Parathyroid adenoma (tissue), 2 donors: Measurements from ENCODE around the gene TPX2.

Source experiments
- H2AFZ ChIP-seq: fragments of 300-600 bp; sonication (generic); one replicate; pipeline ENCODE4 v1.7.0; 2017; ENCODE audit warnings: antibody characterized with exemption, mild to moderate bottlenecking
- H3K27ac ChIP-seq: fragments of 300-600 bp; sonication (generic); one replicate; pipeline ENCODE4 v1.7.0; 2017
- H3K27me3 ChIP-seq: fragments of 300-600 bp; sonication (generic); one replicate; pipeline ENCODE4 v1.7.0; 2017; ENCODE audit warnings: low read length; ENCODE audit not compliant: control insufficient read depth, insufficient read depth
- H3K36me3 ChIP-seq: fragments of 300-600 bp; sonication (generic); one replicate; pipeline ENCODE4 v1.7.0; 2017; ENCODE audit warnings: low read length; ENCODE audit not compliant: control insufficient read depth, insufficient read depth
- H3K4me1 ChIP-seq: fragments of 300-600 bp; sonication (generic); one replicate; pipeline ENCODE4 v1.7.0; 2017; ENCODE audit warnings: control low read depth
- H3K4me2 ChIP-seq: fragments of 300-600 bp; sonication (generic); one replicate; pipeline ENCODE4 v1.7.0; 2017; ENCODE audit warnings: low read length
- H3K4me3 ChIP-seq: fragments of 300-600 bp; sonication (generic); one replicate; pipeline ENCODE4 v1.7.0; 2017; ENCODE audit warnings: low read depth, low read length
- H3K79me2 ChIP-seq: fragments of 300-600 bp; sonication (generic); one replicate; pipeline ENCODE4 v1.7.0; 2017; ENCODE audit warnings: control low read depth
- H3K9ac ChIP-seq: fragments of 300-600 bp; sonication (generic); one replicate; pipeline ENCODE4 v1.7.0; 2017; ENCODE audit warnings: mild to moderate bottlenecking
- H3K9me3 ChIP-seq: fragments of 300-600 bp; sonication (generic); one replicate; pipeline ENCODE4 v1.7.0; 2017; ENCODE audit warnings: low read length; ENCODE audit not compliant: control insufficient read depth
- TF ChIP-seq, protein P1 (sequence below): fragments of 300-600 bp; sonication (generic); IDR thresholded peaks from one replicate; pipeline ENCODE4 v1.7.0; 2017; ENCODE audit warnings: antibody characterized with exemption, mild to moderate bottlenecking
- donor health status: primary hyperparathyroidism.

Gene TPX2

GRCh38 chr20:31698803-31699718 lies 40.0 kb upstream of the TPX2 start:
- Histone ChIP-seq H3K4me1 (peaks cover 21% of the 10 kb centered on the region), H2AFZ (no peak overlapping the region), H3K36me3 (no peaks in the 10 kb centered on the region), H3K4me3 (peak overlapping the region; percentile 4), H3K4me2 (peak overlapping the region; percentile 4), H3K27me3 (no peaks in the 10 kb centered on the region), H3K9ac (no peak overlapping the region), H3K79me2 (peaks cover 61% of the 10 kb centered on the region), H3K9me3 (no peaks in the 10 kb centered on the region), H3K27ac (peak overlapping the region; percentile 55)
- TF ChIP-seq, protein P1, sequence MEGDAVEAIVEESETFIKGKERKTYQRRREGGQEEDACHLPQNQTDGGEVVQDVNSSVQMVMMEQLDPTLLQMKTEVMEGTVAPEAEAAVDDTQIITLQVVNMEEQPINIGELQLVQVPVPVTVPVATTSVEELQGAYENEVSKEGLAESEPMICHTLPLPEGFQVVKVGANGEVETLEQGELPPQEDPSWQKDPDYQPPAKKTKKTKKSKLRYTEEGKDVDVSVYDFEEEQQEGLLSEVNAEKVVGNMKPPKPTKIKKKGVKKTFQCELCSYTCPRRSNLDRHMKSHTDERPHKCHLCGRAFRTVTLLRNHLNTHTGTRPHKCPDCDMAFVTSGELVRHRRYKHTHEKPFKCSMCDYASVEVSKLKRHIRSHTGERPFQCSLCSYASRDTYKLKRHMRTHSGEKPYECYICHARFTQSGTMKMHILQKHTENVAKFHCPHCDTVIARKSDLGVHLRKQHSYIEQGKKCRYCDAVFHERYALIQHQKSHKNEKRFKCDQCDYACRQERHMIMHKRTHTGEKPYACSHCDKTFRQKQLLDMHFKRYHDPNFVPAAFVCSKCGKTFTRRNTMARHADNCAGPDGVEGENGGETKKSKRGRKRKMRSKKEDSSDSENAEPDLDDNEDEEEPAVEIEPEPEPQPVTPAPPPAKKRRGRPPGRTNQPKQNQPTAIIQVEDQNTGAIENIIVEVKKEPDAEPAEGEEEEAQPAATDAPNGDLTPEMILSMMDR, result no peak

- no peak overlapping the region for H3K9ac ChIP-seq
- peak overlapping the region; percentile 55 for H3K27ac ChIP-seq
- H3K36me3 ChIP-seq, result no peaks in the 10 kb centered on the region
- no peak overlapping the region for H2AFZ ChIP-seq
- no peaks in the 10 kb centered on the region for H3K27me3 ChIP-seq
- H3K4me3 ChIP-seq, result no peak overlapping the region
- TF ChIP-seq, protein P1, result no peak
- peak overlapping the region; percentile 4 for H3K4me2 ChIP-seq
- no peaks in the 10 kb centered on the region for H3K9me3 ChIP-seq
- peaks cover 67% of the 10 kb centered on the region for H3K79me2 ChIP-seq
- peaks cover 15% of the 10 kb centered on the region for H3K4me1 ChIP-seq
These were observed 39.0 kb upstream of the TPX2 start for GRCh38 chr20:31699801-31700728.

GRCh38 chr20:31700747-31701146 lies 38.3 kb upstream of the TPX2 start:
- Histone ChIP-seq H3K79me2 (peaks cover 67% of the 10 kb centered on the region), H2AFZ (no peak overlapping the region), H3K36me3 (no peaks in the 10 kb centered on the region), H3K27me3 (no peaks in the 10 kb centered on the region), H3K9ac (no peak overlapping the region), H3K9me3 (no peaks in the 10 kb centered on the region), H3K4me3 (no peak overlapping the region), H3K4me1 (peaks cover 13% of the 10 kb centered on the region), H3K27ac (no peak overlapping the region), H3K4me2 (no peak overlapping the region)
- TF ChIP-seq, protein P1, result no peak

GRCh38 chr20:31701591-31701990 lies 37.5 kb upstream of the TPX2 start:
- peaks cover 13% of the 10 kb centered on the region for H3K4me1 ChIP-seq

More at GRCh38 chr20:31701591-31701990, 37.5 kb upstream of the TPX2 start:
- H3K36me3 ChIP-seq, result no peaks in the 10 kb centered on the region
- peaks cover 62% of the 10 kb centered on the region for H3K79me2 ChIP-seq
- no peak overlapping the region for H2AFZ ChIP-seq
- H3K9me3 ChIP-seq, result no peaks in the 10 kb centered on the region
- H3K27ac ChIP-seq, result no peak overlapping the region
- no peak overlapping the region for H3K9ac ChIP-seq
- TF ChIP-seq, protein P1, result no peak
- no peak overlapping the region for H3K4me2 ChIP-seq
- H3K27me3 ChIP-seq, result no peaks in the 10 kb centered on the region
- no peak overlapping the region for H3K4me3 ChIP-seq
